IPS-15b (cell line): ENCODE measurements around the gene MAP2K6.

Experiments used
- H3K27me3 ChIP-seq: one replicate; pipeline ENCODE4 v1.6.1; 2013; ENCODE audit warnings: low read length; ENCODE audit not compliant: control insufficient read depth, insufficient read depth
- H3K36me3 ChIP-seq: one replicate; pipeline ENCODE4 v1.6.1; 2013; ENCODE audit warnings: low read length; ENCODE audit not compliant: control insufficient read depth, insufficient read depth
- H3K4me1 ChIP-seq: one replicate; pipeline ENCODE4 v1.6.1; 2013; ENCODE audit warnings: mild to moderate bottlenecking, low read length; ENCODE audit not compliant: control insufficient read depth, insufficient read depth
- H3K4me3 ChIP-seq: one replicate; pipeline ENCODE4 v1.5.1; 2013; ENCODE audit warnings: low read depth, low read length
- H3K9ac ChIP-seq: one replicate; pipeline ENCODE4 v1.6.1; 2013; ENCODE audit warnings: low read depth, mild to moderate bottlenecking, low read length
- H3K9me3 ChIP-seq: one replicate; pipeline ENCODE4 v1.6.1; 2013; ENCODE audit warnings: mild to moderate bottlenecking, low read length; ENCODE audit not compliant: control insufficient read depth, insufficient read depth

Gene MAP2K6

GRCh38 chr17:69414408-69415274 lies at the start of gene MAP2K6:
Gene MAP2K6 (plus strand): TSS chr17:69414697. CDS start chr17:69414985, 288 bp downstream.
- Histone ChIP-seq H3K36me3 (no peaks in the 10 kb centered on the region), H3K4me3 (peak within 1 kb of the TSS; percentile 91)

GRCh38 chr17:69367298-69367697 lies 47.2 kb upstream of the MAP2K6 start:
- Histone ChIP-seq H3K9me3 (no peaks in the 10 kb centered on the region), H3K27me3 (no peaks in the 10 kb centered on the region), H3K4me3 (no peak overlapping the region)

More at GRCh38 chr17:69414408-69415274, at the start of gene MAP2K6:
- H3K9ac ChIP-seq, result peak within 1 kb of the TSS; percentile 48
- H3K4me1 ChIP-seq, result peaks cover 14% of the 10 kb centered on the region
- H3K9me3 ChIP-seq, result no peaks in the 10 kb centered on the region
- no peaks in the 10 kb centered on the region for H3K27me3 ChIP-seq

GRCh38 chr17:69373069-69373468 lies 41.4 kb upstream of the MAP2K6 start:
- Histone ChIP-seq H3K4me3 (no peak overlapping the region), H3K9me3 (no peaks in the 10 kb centered on the region), H3K36me3 (no peaks in the 10 kb centered on the region), H3K4me1 (peaks cover 10% of the 10 kb centered on the region), H3K9ac (no peak overlapping the region), H3K27me3 (no peaks in the 10 kb centered on the region)

More at GRCh38 chr17:69367298-69367697, 47.2 kb upstream of the MAP2K6 start:
- Histone ChIP-seq H3K9ac (no peak overlapping the region), H3K4me1 (peaks cover 10% of the 10 kb centered on the region), H3K36me3 (no peaks in the 10 kb centered on the region)

- no peaks in the 10 kb centered on the region for H3K9me3 ChIP-seq
- no peaks in the 10 kb centered on the region for H3K27me3 ChIP-seq
- no peak overlapping the region for H3K4me3 ChIP-seq
- H3K36me3 ChIP-seq, result no peaks in the 10 kb centered on the region
- no peak overlapping the region for H3K9ac ChIP-seq
- H3K4me1 ChIP-seq, result peaks cover 10% of the 10 kb centered on the region
These were observed 39.3 kb upstream of the MAP2K6 start for GRCh38 chr17:69375229-69375628.

GRCh38 chr17:69388822-69389442 lies 25.6 kb upstream of the MAP2K6 start:
- Histone ChIP-seq H3K9ac (no peak overlapping the region), H3K4me1 (no peaks in the 10 kb centered on the region), H3K27me3 (no peaks in the 10 kb centered on the region), H3K4me3 (no peak overlapping the region), H3K36me3 (no peaks in the 10 kb centered on the region), H3K9me3 (no peaks in the 10 kb centered on the region)

- Histone ChIP-seq H3K4me3 (no peak overlapping the region), H3K36me3 (no peaks in the 10 kb centered on the region), H3K9me3 (no peaks in the 10 kb centered on the region), H3K4me1 (no peaks in the 10 kb centered on the region), H3K9ac (no peak overlapping the region), H3K27me3 (no peaks in the 10 kb centered on the region)
These were observed 23.5 kb upstream of the MAP2K6 start for GRCh38 chr17:69390795-69391501.

GRCh38 chr17:69401251-69401650 lies 13.2 kb upstream of the MAP2K6 start:
- H3K9ac ChIP-seq, result no peak overlapping the region
- H3K36me3 ChIP-seq, result no peaks in the 10 kb centered on the region
- H3K4me3 ChIP-seq, result no peak overlapping the region
- no peaks in the 10 kb centered on the region for H3K27me3 ChIP-seq
- no peaks in the 10 kb centered on the region for H3K9me3 ChIP-seq
- no peaks in the 10 kb centered on the region for H3K4me1 ChIP-seq

- no peaks in the 10 kb centered on the region for H3K9me3 ChIP-seq
- no peak overlapping the region for H3K4me3 ChIP-seq
- no peaks in the 10 kb centered on the region for H3K27me3 ChIP-seq
- H3K9ac ChIP-seq, result no peak overlapping the region
- no peaks in the 10 kb centered on the region for H3K36me3 ChIP-seq
- H3K4me1 ChIP-seq, result no peaks in the 10 kb centered on the region
These were observed 12.4 kb upstream of the MAP2K6 start for GRCh38 chr17:69402052-69402451.

- Histone ChIP-seq H3K4me3 (no peak overlapping the region), H3K9me3 (no peaks in the 10 kb centered on the region), H3K9ac (no peak overlapping the region), H3K4me1 (no peaks in the 10 kb centered on the region), H3K36me3 (no peaks in the 10 kb centered on the region), H3K27me3 (no peaks in the 10 kb centered on the region)
These were observed 10.1 kb upstream of the MAP2K6 start for GRCh38 chr17:69404399-69404798.

- H3K9me3 ChIP-seq, result no peaks in the 10 kb centered on the region
- no peaks in the 10 kb centered on the region for H3K36me3 ChIP-seq
- H3K4me1 ChIP-seq, result no peaks in the 10 kb centered on the region
- H3K27me3 ChIP-seq, result no peaks in the 10 kb centered on the region
- no peak overlapping the region for H3K4me3 ChIP-seq
- H3K9ac ChIP-seq, result no peak overlapping the region
These were observed 9.4 kb upstream of the MAP2K6 start for GRCh38 chr17:69405096-69405495.

GRCh38 chr17:69406941-69407340 lies 7.6 kb upstream of the MAP2K6 start:
- no peak overlapping the region for H3K4me3 ChIP-seq
- H3K9ac ChIP-seq, result no peak overlapping the region
- no peaks in the 10 kb centered on the region for H3K36me3 ChIP-seq
- H3K9me3 ChIP-seq, result no peaks in the 10 kb centered on the region
- H3K4me1 ChIP-seq, result peaks cover under 1% of the 10 kb centered on the region
- no peaks in the 10 kb centered on the region for H3K27me3 ChIP-seq
